Measurements from ENCODE around the gene KDM5B.

DNA sequence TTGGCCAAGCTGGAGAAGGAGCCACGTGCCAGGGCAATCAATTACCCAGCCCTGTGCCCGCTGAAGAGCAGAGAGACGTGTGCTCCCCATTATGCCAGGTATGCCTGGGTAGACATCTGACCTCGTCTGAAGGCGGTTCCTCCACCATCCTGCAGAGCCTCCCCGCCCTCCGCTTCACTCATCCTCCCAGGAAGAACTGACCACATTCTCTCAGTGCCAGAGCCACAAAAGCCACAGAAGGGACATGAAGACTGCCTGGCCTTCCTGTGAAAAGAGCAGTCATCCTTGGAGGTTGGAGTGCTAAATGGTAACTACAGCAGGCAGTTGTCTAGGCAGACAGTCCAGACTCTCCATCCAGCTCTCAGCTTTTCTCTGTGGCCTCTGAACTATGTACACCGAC is 109.9 kb downstream of the KDM5B start:
- TF ChIP-seq TAF1 (IDR thresholded peaks at IDR 0.05; ENCODE audit: borderline replicate concordance, low read depth, low read length) (no peak), POLR2A (IDR thresholded peaks at IDR 0.05; ENCODE audit: low read depth, low read length) (no peak)

Measured in GM12892 (cell line).